ENCODE measurements around the gene SETD1A.

SETD1A gene

GRCh38 chr16:30996324-30996984 lies 38.9 kb downstream of the SETD1A start:
- H2AFZ ChIP-seq (ENCODE audit: low read length), result no peak overlapping the region
- no peaks in the 10 kb centered on the region for H3K27me3 ChIP-seq (ENCODE audit: insufficient read depth, low read length, poor library complexity, severe bottlenecking)

GRCh38 chr16:30996985-30997724 lies 39.6 kb downstream of the SETD1A start:
- H3K9me2 ChIP-seq (replicated peaks; ENCODE audit: low read depth, low read length), result no peaks in the 10 kb centered on the region
- H4K20me1 ChIP-seq (ENCODE audit: insufficient read depth, low read length, poor library complexity, severe bottlenecking), result no peaks in the 10 kb centered on the region
- no peak overlapping the region for H2AFZ ChIP-seq (ENCODE audit: low read length)
- no peaks in the 10 kb centered on the region for H3K27me3 ChIP-seq (ENCODE audit: insufficient read depth, low read length, poor library complexity, severe bottlenecking)
- no peak overlapping the region for H3K9ac ChIP-seq (ENCODE audit: low read depth, low read length, poor library complexity, severe bottlenecking)
- H3K4me2 ChIP-seq (ENCODE audit: low read depth, low read length, poor library complexity, severe bottlenecking), result no peak overlapping the region
- no peaks in the 10 kb centered on the region for H3F3A ChIP-seq (ENCODE audit: low read depth)
- H3K4me1 ChIP-seq (ENCODE audit: insufficient read depth, low read length, poor library complexity, severe bottlenecking), result peaks cover 3% of the 10 kb centered on the region
- no peaks in the 10 kb centered on the region for H3K9me3 ChIP-seq (ENCODE audit: insufficient read depth, low read depth, low read length)
- no peaks in the 10 kb centered on the region for H3K36me3 ChIP-seq (ENCODE audit: insufficient read depth, low read length)
- no peak for TF ChIP-seq CTCF (conservative IDR thresholded peaks at IDR 0.05; ENCODE audit: low read length)
- TF ChIP-seq EZH2phosphoT487 (IDR thresholded peaks at IDR 0.05; ENCODE audit: borderline replicate concordance), result no peak
- no peaks in the 10 kb centered on the region for H3K79me2 ChIP-seq (ENCODE audit: insufficient read depth, low read length)
- no peak overlapping the region for H3K4me3 ChIP-seq (ENCODE audit: low read length, poor library complexity, severe bottlenecking)

More at GRCh38 chr16:30996324-30996984, 38.9 kb downstream of the SETD1A start:
- H3F3A ChIP-seq (ENCODE audit: low read depth), result no peaks in the 10 kb centered on the region
- no peak overlapping the region for H3K9ac ChIP-seq (ENCODE audit: low read depth, low read length, poor library complexity, severe bottlenecking)
- no peaks in the 10 kb centered on the region for H3K9me3 ChIP-seq (ENCODE audit: insufficient read depth, low read depth, low read length)
- no peaks in the 10 kb centered on the region for H3K9me2 ChIP-seq (replicated peaks; ENCODE audit: low read depth, low read length)
- H3K79me2 ChIP-seq (ENCODE audit: insufficient read depth, low read length), result no peaks in the 10 kb centered on the region
- H3K36me3 ChIP-seq (ENCODE audit: insufficient read depth, low read length), result no peaks in the 10 kb centered on the region
- TF ChIP-seq EZH2phosphoT487 (IDR thresholded peaks at IDR 0.05; ENCODE audit: borderline replicate concordance) (no peak), CTCF (conservative IDR thresholded peaks at IDR 0.05; ENCODE audit: low read length) (no peak)
- H4K20me1 ChIP-seq (ENCODE audit: insufficient read depth, low read length, poor library complexity, severe bottlenecking), result no peaks in the 10 kb centered on the region
- no peak overlapping the region for H3K4me3 ChIP-seq (ENCODE audit: low read length, poor library complexity, severe bottlenecking)
- no peak overlapping the region for H3K4me2 ChIP-seq (ENCODE audit: low read depth, low read length, poor library complexity, severe bottlenecking)
- peaks cover 3% of the 10 kb centered on the region for H3K4me1 ChIP-seq (ENCODE audit: insufficient read depth, low read length, poor library complexity, severe bottlenecking)

- H3K9me3 ChIP-seq (ENCODE audit: insufficient read depth, low read depth, low read length), result no peaks in the 10 kb centered on the region
- H3F3A ChIP-seq (ENCODE audit: low read depth), result no peaks in the 10 kb centered on the region
- peaks cover 1% of the 10 kb centered on the region for H3K4me1 ChIP-seq (ENCODE audit: insufficient read depth, low read length, poor library complexity, severe bottlenecking)
- no peak overlapping the region for H3K4me2 ChIP-seq (ENCODE audit: low read depth, low read length, poor library complexity, severe bottlenecking)
- H4K20me1 ChIP-seq (ENCODE audit: insufficient read depth, low read length, poor library complexity, severe bottlenecking), result no peaks in the 10 kb centered on the region
- H2AFZ ChIP-seq (ENCODE audit: low read length), result no peak overlapping the region
- H3K79me2 ChIP-seq (ENCODE audit: insufficient read depth, low read length), result no peaks in the 10 kb centered on the region
- H3K9me2 ChIP-seq (replicated peaks; ENCODE audit: low read depth, low read length), result no peaks in the 10 kb centered on the region
- H3K27me3 ChIP-seq (ENCODE audit: insufficient read depth, low read length, poor library complexity, severe bottlenecking), result no peaks in the 10 kb centered on the region
- TF ChIP-seq CTCF (conservative IDR thresholded peaks at IDR 0.05; ENCODE audit: low read length), result no peak
- TF ChIP-seq EZH2phosphoT487 (IDR thresholded peaks at IDR 0.05; ENCODE audit: borderline replicate concordance), result no peak
- H3K36me3 ChIP-seq (ENCODE audit: insufficient read depth, low read length), result no peaks in the 10 kb centered on the region
- no peak overlapping the region for H3K4me3 ChIP-seq (ENCODE audit: low read length, poor library complexity, severe bottlenecking)
- H3K9ac ChIP-seq (ENCODE audit: low read depth, low read length, poor library complexity, severe bottlenecking), result no peak overlapping the region
Observed at GRCh38 chr16:30997725-30998711, 40.5 kb downstream of the SETD1A start.

Data from Loucy (cell line).